B cell (primary cell): ENCODE measurements around the gene MARCHF10. TPM values are rescaled to one million over a fixed set of nuclear protein-coding genes. Genes with fewer than 3 reads are reported as not detected.

Experiments
- ATAC-seq: fragments of 200-7000 bp; cut with Tn5 transposase; one replicate; pipeline ENCODE4 v1.10.0; 2021; ENCODE audit warnings: low read depth, mild to moderate bottlenecking, moderate number of reproducible peaks, moderate library complexity
- CTCF ChIA-PET: fragments of 350-600 bp; sonication (Branson Sonifier 250); formaldehyde crosslinking; loops from one replicate; lab custom pipeline; 2021; ENCODE audit warnings: antibody characterized with exemption, inconsistent platforms; lab: Charles Lee
- POLR2A ChIA-PET: fragments of 350-600 bp; sonication (Branson Sonifier 250); formaldehyde crosslinking; loops from one replicate; lab custom pipeline; 2021; ENCODE audit warnings: antibody characterized with exemption; lab: Charles Lee
- DNase-seq: peaks from one replicate; pipeline ENCODE4 v3.0.0; 2013
- H2AFZ ChIP-seq: 2 replicates; pipeline ENCODE4 v1.6.1; 2012; ENCODE audit warnings: mild to moderate bottlenecking, low read depth, low read length; ENCODE audit not compliant: insufficient read depth, poor library complexity, severe bottlenecking
- H3K27ac ChIP-seq, 2 donors: 1 replicate in 1 of 2; 2 replicates in 1 of 2; pipeline ENCODE4 v1.5.1; 2012 to 2013; ENCODE audit warnings: low read length in 2 of 2, mild to moderate bottlenecking in 2 of 2, moderate library complexity in 1 of 2
- H3K27me3 ChIP-seq, 4 experiments: fragments of 200-600 bp in 1 of 4; sonication (generic) in 1 of 4; replicated peaks in 1 of 4; 1 replicate in 2 of 4; 2 replicates in 2 of 4; pipeline versions ENCODE4 v1.6.1 to v1.7.0; 2013 to 2016; ENCODE audit warnings: low read length in 3 of 4, mild to moderate bottlenecking in 2 of 4, mixed read lengths in 1 of 4, moderate library complexity in 1 of 4; ENCODE audit not compliant: insufficient read depth in 4 of 4, control insufficient read depth in 3 of 4; ENCODE audit errors: control extremely low read depth in 1 of 4
- H3K36me3 ChIP-seq, 2 experiments: replicated peaks in 1 of 2; 1 replicate in 1 of 2; 2 replicates in 1 of 2; pipeline versions ENCODE4 v1.6.1 to v1.7.1; 2013; ENCODE audit warnings: low read length in 1 of 2; ENCODE audit not compliant: insufficient read depth in 2 of 2, control insufficient read depth in 1 of 2; ENCODE audit errors: control extremely low read depth in 1 of 2, extremely low read depth in 1 of 2
- H3K4me1 ChIP-seq, 2 donors: fragments of 200-600 bp in 1 of 2; sonication (generic) in 1 of 2; 1 replicate in 1 of 2; 2 replicates in 1 of 2; pipeline versions ENCODE4 v1.5.1 to v1.6.1; 2013 to 2017; ENCODE audit warnings: low read length in 2 of 2; ENCODE audit not compliant: control insufficient read depth in 2 of 2, insufficient read depth in 2 of 2
- H3K4me2 ChIP-seq: replicated peaks from 2 replicates; pipeline ENCODE3; 2012; ENCODE audit warnings: mild to moderate bottlenecking, low read depth, low read length; ENCODE audit not compliant: poor library complexity, severe bottlenecking
- H3K4me3 ChIP-seq, 5 experiments: fragments of 200-600 bp in 1 of 5; sonication (generic) in 1 of 5; 1 replicate in 3 of 5; 2 replicates in 2 of 5; pipeline versions ENCODE4 v1.5.1 to v1.7.0; 2011 to 2016; ENCODE audit warnings: low read length in 4 of 5, mild to moderate bottlenecking in 4 of 5, low read depth in 2 of 5, control low read depth in 1 of 5, moderate library complexity in 1 of 5; ENCODE audit not compliant: insufficient read depth in 1 of 5; ENCODE audit errors: control extremely low read depth in 1 of 5, extremely low read depth in 1 of 5
- H3K79me2 ChIP-seq: fragments of 200-600 bp; sonication (generic); one replicate; pipeline ENCODE4 v1.6.0; 2016; ENCODE audit warnings: low read length; ENCODE audit not compliant: control insufficient read depth, insufficient read depth
- H3K9ac ChIP-seq: fragments of 200-600 bp; sonication (generic); 2 replicates; pipeline ENCODE4 v1.6.1; 2017; ENCODE audit warnings: mild to moderate bottlenecking, low read length, moderate library complexity
- H3K9me3 ChIP-seq, 3 donors: one replicate each; pipeline versions ENCODE4 v1.6.1 to v1.7.1; 2013; ENCODE audit warnings: low read length in 2 of 3; ENCODE audit not compliant: control insufficient read depth in 2 of 3, insufficient read depth in 1 of 3; ENCODE audit errors: control extremely low read depth in 1 of 3
- H4K20me1 ChIP-seq: 2 replicates; pipeline ENCODE4 v1.6.0; 2012; ENCODE audit warnings: mild to moderate bottlenecking, low read length; ENCODE audit not compliant: insufficient read depth, control insufficient read depth, poor library complexity, severe bottlenecking
- H3K27ac Mint-ChIP-seq: one replicate; pipeline ENCODE4 v1.8.0; 2021; ENCODE audit warnings: mixed read lengths
- H3K27me3 Mint-ChIP-seq: one replicate; pipeline ENCODE4 v1.8.0; 2021; ENCODE audit warnings: mixed read lengths
- H3K4me1 Mint-ChIP-seq: one replicate; pipeline ENCODE4 v1.8.0; 2021; ENCODE audit warnings: mixed read lengths
- H3K4me3 Mint-ChIP-seq: one replicate; pipeline ENCODE4 v1.8.0; 2021; ENCODE audit warnings: mixed read lengths
- H3K9me3 Mint-ChIP-seq: one replicate; pipeline ENCODE4 v1.8.0; 2022; ENCODE audit warnings: mixed read lengths; ENCODE audit not compliant: insufficient read depth
- CTCF ChIP-seq: fragments of 200-600 bp; IDR thresholded peaks from one replicate; pipeline ENCODE4 v1.8.0; 2022; ENCODE audit warnings: antibody characterized with exemption, mild to moderate bottlenecking
- EZH2 ChIP-seq: IDR thresholded peaks from 2 replicates; pipeline ENCODE4 v1.6.1; 2012; ENCODE audit warnings: borderline replicate concordance, low read depth, mild to moderate bottlenecking, moderate library complexity, low read length; ENCODE audit not compliant: insufficient read depth, poor library complexity, severe bottlenecking
- WGBS: methylation state at CpG from one replicate; pipeline ENCODE4 v1.1.5; 2013; ENCODE audit warnings: missing lambda C conversion rate; ENCODE audit not compliant: insufficient coverage; 5-methylcytosine and 5-hydroxymethylcytosine counted together
- intact Hi-C: fragments of 100-400 bp; cut with micrococcal nuclease; formaldehyde crosslinking; loops from one replicate; pipeline ENCODE4 v1.10.0; 2022
- polyA plus RNA-seq: library from polyadenylated mRNA; depleted of rRNA; stranded (reverse); fragments of >200 nt; gene quantifications from 2 replicates; pipeline ENCODE4 v1.2.3, GENCODE V29; 2012
- total RNA-seq, 2 donors: library from RNA; stranded (reverse); fragments of 120-200 nt in 1 of 2; gene quantifications; 1 replicate in 1 of 2; 2 replicates in 1 of 2; pipeline versions ENCODE4 v1.2.3 to v1.2.4, GENCODE V29; 2013 to 2022

Gene MARCHF10
- total and polyA plus RNA-seq, 2 donors (not counting 1 experiment from before 2014, with no cell fraction given): 0.24 TPM; not detected in 1

GRCh38 chr17:62780269-62780668 lies 27.8 kb downstream of the MARCHF10 start:
- no peak for DNase-seq
- H3K79me2 ChIP-seq: no peaks in the 10 kb centered on the region
- H3K27ac Mint-ChIP-seq: no peak overlapping the region
- ChIA-PET POLR2A (no interaction called here), CTCF (no interaction called here)
- no peak overlapping the region for H3K4me2 ChIP-seq
- intact Hi-C loops: no loop called here
- no peaks in the 10 kb centered on the region for H3K4me1 Mint-ChIP-seq
- TF ChIP-seq EZH2: no peak
- TF ChIP-seq CTCF: no peak
- peaks cover 18% of the 10 kb centered on the region for H3K27me3 Mint-ChIP-seq
- H3K27ac ChIP-seq: no peak overlapping the region
- no peak overlapping the region for H3K4me3 Mint-ChIP-seq
- H2AFZ ChIP-seq: no peak overlapping the region
- H3K9me3 Mint-ChIP-seq: peaks cover 4% of the 10 kb centered on the region
- ATAC-seq: no peak
- H3K4me3 ChIP-seq: no peak overlapping the region
- WGBS: 90% methylated on average over 6 of the region's 7 CpGs
- no peaks in the 10 kb centered on the region for H3K27me3 ChIP-seq
- peaks cover 0 to 6% (median 1%) of the 10 kb centered on the region in 3 donors for H3K9me3 ChIP-seq
- H3K36me3 ChIP-seq: no peaks in the 10 kb centered on the region
- no peaks in the 10 kb centered on the region for H3K4me1 ChIP-seq
- no peak overlapping the region for H3K9ac ChIP-seq
- no peaks in the 10 kb centered on the region for H4K20me1 ChIP-seq

DNA sequence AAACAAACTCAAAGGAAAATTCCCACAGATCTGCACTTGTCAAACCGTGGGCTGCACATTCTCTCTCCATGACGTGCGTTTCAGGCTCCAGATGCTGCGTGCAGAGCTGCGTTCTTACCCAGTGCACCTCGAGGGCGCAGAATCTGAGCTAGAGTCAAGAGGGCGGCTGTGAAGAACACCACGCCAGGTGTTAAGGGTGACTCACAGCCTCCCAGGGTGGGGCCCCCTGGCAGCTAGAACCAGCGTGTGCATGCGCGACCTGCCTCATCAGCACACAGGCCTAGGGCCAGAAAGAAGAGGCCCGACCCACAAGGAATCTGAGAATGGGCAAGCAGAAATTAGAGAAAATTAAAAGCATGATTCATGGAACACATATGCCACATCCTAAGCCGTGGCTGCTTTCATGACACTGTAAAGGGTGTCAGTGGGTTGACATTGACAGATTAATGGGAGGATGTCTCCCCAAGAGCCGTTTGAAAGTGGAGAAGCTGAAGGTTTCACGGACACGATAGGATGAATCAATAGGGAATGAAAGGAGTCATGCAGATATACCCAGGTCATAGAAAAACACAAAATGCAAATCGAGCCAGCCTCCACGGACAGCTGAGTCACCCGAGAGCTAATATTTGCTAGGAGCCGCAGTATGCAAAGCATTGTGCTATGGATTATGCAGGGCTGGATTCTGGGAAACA lies 29.0 kb downstream of the MARCHF10 start:
- H3K9ac ChIP-seq: no peak overlapping the region
- H3K9me3 ChIP-seq: peaks cover 0 to 6% (median 1%) of the 10 kb centered on the region in 3 donors
- no peaks in the 10 kb centered on the region for H3K79me2 ChIP-seq
- no peak overlapping the region for H3K4me2 ChIP-seq
- no peak overlapping the region for H3K4me3 ChIP-seq
- H3K4me1 Mint-ChIP-seq: no peaks in the 10 kb centered on the region
- H4K20me1 ChIP-seq: no peaks in the 10 kb centered on the region
- H3K9me3 Mint-ChIP-seq: peaks cover 4% of the 10 kb centered on the region
- POLR2A ChIA-PET: no interaction called here
- H3K36me3 ChIP-seq: no peaks in the 10 kb centered on the region
- H3K4me1 ChIP-seq: no peaks in the 10 kb centered on the region
- peaks cover 21% of the 10 kb centered on the region for H3K27me3 Mint-ChIP-seq
- intact Hi-C loops: no loop called here
- no peak for TF ChIP-seq CTCF
- no peak for TF ChIP-seq EZH2
- ATAC-seq (no peak), DNase-seq (no peak)
- no peak overlapping the region for H3K4me3 Mint-ChIP-seq
- no peaks in the 10 kb centered on the region for H3K27me3 ChIP-seq
- no peak overlapping the region for H2AFZ ChIP-seq
- WGBS: 92% methylated on average over 21 of the region's 21 CpGs
- CTCF ChIA-PET: no interaction called here
- H3K27ac ChIP-seq: no peak overlapping the region
- no peak overlapping the region for H3K27ac Mint-ChIP-seq
